SW480 (cell line): ENCODE measurements around the gene DLGAP1.

Source experiments
- DNase-seq: peaks from one replicate; pipeline ENCODE4 v3.0.0-alpha.2; 2016; ENCODE audit warnings: low spot score

The DLGAP1 gene

DNA sequence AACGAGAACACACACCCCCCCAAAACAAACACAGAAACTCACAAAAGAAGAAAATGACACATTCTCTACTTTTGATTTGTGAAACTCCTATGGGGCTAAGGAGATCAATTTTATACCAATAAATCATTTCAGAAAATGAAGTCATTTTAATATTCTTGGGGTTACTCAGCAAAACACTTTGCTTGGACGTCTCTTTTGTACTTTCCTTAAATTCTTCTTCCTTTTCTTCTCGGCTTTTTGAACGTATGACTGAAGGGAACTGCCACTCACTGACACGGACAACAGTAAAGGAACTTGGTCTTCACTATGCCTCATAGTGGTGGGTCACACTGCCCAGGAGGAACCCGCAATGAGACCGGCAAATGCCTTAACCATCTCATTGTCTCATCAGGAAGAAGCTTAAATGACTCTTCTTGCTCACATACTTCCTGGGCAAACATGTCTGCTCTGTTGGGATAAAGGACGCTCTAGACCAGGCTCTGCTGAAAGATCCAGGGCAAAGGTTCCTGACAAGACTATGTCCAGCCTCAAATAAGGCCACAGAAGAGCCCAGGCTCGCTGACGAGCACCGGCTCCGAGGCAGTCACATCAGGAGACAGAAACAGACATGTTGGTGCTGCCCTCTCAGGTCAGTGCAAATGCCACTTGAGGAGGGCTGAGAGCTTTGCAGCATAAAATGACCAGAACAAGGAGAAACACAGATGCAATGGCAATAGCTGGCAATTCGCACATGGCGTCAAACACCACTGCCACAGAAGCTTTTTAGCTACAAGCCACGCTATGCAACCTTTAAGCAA is 799.7 kb downstream of the DLGAP1 start:
- peak; percentile 48 for DNase-seq

- peak; percentile 59 for DNase-seq
Observed at GRCh38 chr18:3654442-3655253, 800.5 kb downstream of the DLGAP1 start.

- DNase-seq, result peak; percentile 77
Observed at GRCh38 chr18:3653851-3654441, 801.2 kb downstream of the DLGAP1 start.

GRCh38 chr18:3653263-3653850 is 801.8 kb downstream of the DLGAP1 start:
- peak; percentile 52 for DNase-seq

DNA sequence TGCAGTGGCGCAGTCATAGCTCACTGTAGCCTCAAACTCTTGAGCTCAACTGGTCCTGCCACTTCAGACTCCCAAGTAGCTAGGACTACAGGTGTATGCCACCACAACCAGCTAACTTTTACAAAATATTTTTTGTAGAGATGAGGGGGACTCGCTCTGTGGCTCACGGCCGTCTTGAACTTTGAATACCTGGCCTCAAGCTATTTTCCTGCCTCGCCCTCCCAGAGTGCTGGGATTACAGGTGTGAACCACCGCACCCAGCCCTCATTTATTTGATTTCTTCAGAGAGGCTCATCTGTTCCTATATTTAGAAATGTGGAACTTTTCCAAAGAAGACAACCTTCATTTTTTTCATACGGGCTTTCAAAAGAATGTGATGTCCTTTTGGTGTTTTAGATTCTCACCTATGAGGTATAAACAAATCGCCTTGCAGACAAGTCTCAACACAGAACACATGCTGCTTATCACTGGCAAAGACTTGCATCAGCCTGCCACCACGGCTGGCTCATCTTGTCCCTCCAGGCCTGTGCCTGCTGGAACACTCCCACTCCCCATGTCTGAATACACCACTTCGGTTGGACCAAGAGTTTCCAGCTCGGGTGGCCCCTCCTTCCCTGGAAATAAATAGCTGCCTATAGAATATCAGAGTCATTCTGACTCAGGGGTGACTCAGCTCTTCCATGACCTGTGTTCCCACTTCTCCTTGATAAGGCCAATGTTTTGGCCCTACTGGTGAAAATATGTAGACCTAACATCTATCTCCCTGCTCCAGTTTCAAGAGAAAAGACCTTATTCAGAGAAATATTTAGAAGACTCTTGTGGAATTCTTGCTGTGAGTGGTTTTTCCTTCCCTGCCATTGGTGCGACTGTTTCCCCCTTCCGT is 802.5 kb downstream of the DLGAP1 start:
- peak; percentile 100 for DNase-seq

GRCh38 chr18:3651266-3651665 is 803.8 kb downstream of the DLGAP1 start:
- no peak for DNase-seq

DNA sequence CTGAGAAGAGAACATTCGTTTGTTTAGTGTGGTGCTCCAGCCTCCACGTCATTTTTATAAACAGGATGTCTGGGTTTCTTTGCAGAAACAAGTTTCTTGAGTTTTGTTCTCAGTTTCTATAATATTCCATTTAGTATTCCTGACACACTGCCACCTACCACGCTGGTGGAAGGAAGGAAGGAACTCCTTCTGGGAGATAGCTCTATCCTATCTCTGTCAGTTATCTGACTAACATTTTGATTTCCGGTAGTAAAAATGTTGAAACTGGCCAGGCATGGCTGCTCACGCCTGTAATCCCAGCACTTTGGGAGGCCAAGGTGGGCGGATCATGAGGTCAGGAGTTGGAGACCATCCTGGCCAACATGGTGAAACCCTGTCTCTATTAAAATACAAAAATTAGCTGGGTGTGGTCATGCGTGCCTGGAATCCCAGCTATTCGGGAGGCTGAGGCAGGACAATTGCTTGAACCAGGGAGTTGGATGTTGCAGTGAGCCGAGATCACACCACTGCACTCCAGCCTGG is 804.5 kb downstream of the DLGAP1 start:
- peak; percentile 57 for DNase-seq

GRCh38 chr18:3649633-3650426 is 805.3 kb downstream of the DLGAP1 start:
- DNase-seq, result peak; percentile 75

DNA sequence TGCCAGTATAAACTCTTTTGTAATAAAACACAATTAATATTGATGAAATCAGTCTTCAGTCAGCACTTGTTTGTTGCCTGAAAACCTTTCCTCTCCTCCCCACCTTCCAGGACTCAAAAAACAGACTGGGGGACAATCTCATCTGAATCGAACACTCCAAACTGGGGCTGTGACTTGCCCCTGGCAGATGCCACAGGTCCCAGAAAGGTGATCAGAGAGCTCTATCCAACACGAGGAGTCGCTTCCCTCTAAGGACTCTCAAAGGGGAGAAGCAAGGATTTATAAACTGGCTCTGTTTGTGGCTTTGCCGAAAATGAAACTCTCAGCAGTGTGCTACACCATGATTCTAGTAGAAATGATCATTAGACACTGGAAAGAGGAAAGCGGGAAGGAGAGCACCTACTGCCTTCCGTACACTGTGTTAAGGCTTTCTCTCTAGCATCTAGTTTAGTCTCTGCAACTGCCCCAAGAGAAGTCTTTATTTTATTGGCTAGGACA is 805.9 kb downstream of the DLGAP1 start:
- no peak for DNase-seq

GRCh38 chr18:3648641-3649040 is 806.5 kb downstream of the DLGAP1 start:
- no peak for DNase-seq

DNA sequence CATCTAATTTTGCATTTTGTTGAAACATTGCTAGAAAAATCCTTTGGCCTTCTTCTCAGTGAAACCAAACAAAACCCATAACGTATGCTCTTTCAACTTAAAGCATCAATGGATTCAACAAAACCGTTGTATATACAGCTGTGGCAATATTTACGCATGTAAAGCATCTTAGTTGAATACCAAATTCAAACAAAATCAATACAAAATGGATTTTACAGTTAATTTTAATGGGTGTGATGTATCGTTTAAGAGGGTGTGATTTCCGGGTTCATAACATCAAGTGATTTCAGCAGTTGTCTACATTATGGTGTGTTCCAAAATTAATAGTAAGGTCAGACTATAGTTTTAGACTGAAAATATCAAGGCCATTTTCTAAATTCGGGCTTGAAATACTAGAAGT is 806.9 kb downstream of the DLGAP1 start:
- DNase-seq, result no peak

GRCh38 chr18:3647636-3648035 is 807.5 kb downstream of the DLGAP1 start:
- no peak for DNase-seq

DNA sequence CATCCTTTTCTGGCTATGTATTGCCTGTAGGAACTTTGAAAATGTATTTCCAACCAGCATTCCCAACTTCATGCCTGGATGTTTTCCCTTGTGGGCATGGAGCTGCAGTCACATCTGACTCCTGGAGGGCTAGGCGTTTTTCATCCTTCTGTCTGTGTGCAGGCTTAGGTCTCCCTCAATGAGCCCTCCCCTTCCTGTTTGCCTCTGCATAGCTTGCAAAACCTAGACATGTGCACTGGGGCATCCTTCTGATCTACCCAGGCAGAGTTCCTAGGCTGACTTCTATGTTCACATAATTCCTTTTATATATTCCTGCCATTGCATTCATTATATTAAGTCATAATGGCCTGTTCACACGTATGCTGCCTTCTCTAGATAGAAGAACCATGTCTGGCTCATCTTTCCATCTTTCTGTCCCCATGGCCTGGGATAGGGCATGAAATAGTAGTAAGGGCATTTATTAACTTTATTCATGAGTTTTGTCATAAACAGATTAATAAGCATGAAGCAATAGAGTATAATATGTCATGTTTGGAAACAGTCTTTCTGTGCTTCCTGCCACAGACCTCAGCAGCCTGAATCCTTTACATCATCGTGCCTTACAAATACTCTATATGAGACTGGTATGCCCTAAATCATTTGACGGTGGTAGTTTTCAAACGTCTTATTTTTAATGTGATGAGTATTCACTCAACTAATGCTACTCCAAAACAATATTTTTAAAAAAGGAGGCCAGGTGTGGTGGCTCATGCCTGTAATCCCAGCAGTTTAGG is 809.5 kb downstream of the DLGAP1 start:
- no peak for DNase-seq

DNA sequence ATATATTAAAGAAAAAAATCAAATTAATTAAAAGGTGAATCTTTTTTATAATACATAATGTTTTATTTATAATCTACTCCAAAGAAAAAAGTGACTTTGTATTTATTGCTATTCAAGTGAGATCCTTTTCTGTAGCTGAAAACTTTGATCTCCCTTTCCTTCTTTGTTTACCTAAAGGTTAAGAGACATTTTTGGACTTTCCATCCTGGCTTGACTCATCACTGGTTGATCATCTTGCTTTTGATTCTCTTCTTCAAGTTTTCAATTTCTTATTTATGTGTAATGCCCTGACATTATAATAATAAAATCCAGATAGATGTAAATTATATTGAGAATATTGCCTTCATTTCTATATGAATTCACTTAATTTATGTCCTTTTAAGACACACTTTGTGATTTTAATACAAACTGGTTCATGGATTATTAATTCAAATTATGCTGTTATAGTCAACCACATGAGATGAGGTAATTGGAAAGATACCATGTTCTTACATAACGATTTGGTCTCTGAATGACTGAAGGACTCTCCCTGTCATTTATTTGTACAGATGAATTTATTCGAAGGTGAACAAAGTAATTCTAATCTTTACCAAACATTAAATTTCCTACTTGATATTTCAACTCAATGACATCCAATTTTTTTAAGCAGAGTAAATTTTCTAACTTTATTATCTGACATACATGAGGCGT is 820.7 kb downstream of the DLGAP1 start:
- DNase-seq, result no peak

- DNase-seq, result no peak
Observed at GRCh38 chr18:3631887-3632286, 823.2 kb downstream of the DLGAP1 start.

GRCh38 chr18:3626929-3627458 is 828.1 kb downstream of the DLGAP1 start:
- DNase-seq, result peak; percentile 64

DNA sequence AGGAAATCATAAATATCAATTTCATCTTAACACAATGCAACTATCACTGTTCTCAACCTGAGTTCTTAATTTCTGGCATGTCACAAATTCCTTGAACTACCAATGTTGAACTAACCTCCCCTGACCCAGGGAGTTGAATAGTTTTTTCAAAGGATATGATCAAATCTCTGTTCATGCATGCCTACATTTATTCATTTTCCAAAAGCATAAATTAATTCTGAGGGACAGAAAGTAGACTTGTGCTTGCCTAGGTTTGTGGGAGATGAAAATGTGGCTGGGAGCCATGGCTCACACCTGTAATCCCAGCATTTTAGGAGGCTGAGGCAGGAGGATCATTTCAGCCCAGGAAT is 829.4 kb downstream of the DLGAP1 start:
- no peak for DNase-seq

- peak; percentile 95 for DNase-seq
Observed at GRCh38 chr18:3624935-3625741, 830.0 kb downstream of the DLGAP1 start.
